NCI-H460 (cell line): ENCODE data around the gene FSTL1. TPM values are rescaled to one million over a fixed set of nuclear protein-coding genes. Genes with fewer than 3 reads are reported as not detected.
A peak's percentile ranks its signal among the peaks of the same experiment; 100 is the strongest.

Experiments used
- DNase-seq: peaks from one replicate; pipeline ENCODE4 v3.0.0-alpha.2; 2016; ENCODE audit warnings: low read depth; ENCODE audit errors: extremely low read depth
- polyA plus RNA-seq: library from polyadenylated mRNA; depleted of rRNA; stranded (reverse); fragments of >200 nt; gene quantifications from 2 replicates; pipeline ENCODE4 v1.2.3, GENCODE V29; 2014; cell fraction: nucleus; rRNA removed
- total RNA-seq: library from RNA; depleted of rRNA; stranded (reverse); fragments of >200 nt; shearing (Covaris generic); gene quantifications from 2 replicates; pipeline ENCODE4 v1.2.3, GENCODE V29; 2014; rRNA removed

FSTL1 gene
- 88.9 and 101 TPM in 2 replicates for total RNA-seq
- polyA plus RNA-seq, result 91.1 and 97.7 TPM in 2 replicates

- DNase-seq, result no peak
Measured at GRCh38 chr3:120450600-120451271, at the start of gene FSTL1. Gene FSTL1, minus strand, starts transcription at chr3:120450992. Its CDS starts 246 bp downstream, at chr3:120450746.

GRCh38 chr3:120498556-120499346, 48.0 kb upstream of the FSTL1 start:
- DNase-seq, result peak; percentile 55

DNA sequence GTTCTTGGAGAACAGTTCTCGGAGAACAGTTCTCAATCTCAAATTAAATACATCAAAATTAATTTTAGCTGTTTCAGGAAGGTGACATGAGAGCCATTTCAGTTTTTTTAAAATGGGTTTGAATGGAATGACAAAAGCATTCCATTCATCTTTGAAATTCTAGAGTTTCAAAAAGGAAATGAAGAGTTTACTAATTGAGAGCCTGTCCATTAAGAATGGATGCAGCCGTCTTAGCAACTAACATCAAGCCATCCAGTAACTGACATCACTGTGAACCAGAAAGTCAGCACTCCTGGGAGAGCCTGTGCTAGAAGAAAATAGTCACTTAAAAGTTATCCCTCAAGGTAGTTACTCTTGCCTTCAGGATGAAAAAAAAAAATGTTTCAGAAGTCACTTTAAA, 47.0 kb upstream of the FSTL1 start:
- no peak for DNase-seq

DNA sequence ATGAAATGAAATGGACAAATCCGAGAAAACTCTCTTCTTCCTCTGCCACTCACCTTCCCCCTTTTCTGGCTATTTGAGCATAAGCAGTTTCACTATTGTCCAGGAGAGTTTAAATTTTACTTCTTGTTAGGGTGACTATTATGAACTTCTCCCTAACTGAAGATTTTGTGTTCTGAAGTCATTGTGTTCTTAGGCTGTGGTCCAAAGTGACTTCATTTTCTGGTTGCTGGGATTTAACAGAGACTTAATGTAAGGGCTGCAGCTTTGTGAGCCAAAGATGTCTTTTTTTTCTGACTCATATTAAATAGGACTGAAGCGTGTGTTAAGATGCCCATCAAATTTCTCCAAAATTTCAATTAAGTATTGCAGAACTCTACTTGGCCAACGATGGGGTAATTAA, 46.5 kb upstream of the FSTL1 start:
- DNase-seq, result peak; percentile 28

DNA sequence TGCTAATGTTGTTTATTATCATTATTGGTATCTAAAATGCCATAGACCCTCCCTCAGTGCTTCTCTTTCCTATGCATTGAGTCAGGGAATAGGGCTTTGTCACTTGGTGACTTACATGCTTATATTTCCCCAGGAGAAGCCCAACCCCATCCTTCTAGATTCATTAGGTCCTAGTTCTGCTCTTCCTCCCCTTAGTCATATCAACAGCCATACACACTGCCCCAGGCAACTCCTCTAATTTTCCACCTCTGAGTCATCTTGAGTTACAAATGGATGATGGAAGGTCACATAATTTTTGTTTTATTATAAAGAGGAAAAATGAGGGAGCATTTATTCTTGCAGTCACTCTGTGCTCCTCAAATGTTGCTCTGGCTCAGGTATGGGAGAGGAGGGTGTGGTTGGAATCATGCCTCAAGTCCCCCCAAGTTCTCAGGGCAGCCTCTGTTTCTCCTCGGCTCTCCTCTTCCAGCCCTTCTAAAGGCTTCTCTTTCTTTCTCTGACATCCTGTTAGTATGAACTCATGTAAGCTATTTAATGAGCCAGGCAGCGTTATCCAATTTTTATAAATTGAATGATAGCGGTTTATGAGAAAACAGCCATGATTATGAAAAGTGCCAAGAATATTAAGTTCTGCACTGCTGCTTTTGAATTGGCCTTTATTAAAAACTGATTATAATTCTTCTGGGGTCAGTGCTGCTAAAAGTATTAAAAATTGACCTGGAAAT, 45.6 kb upstream of the FSTL1 start:
- no peak for DNase-seq

- no peak for DNase-seq
Measured at GRCh38 chr3:120495809-120496208, 45.0 kb upstream of the FSTL1 start.

DNA sequence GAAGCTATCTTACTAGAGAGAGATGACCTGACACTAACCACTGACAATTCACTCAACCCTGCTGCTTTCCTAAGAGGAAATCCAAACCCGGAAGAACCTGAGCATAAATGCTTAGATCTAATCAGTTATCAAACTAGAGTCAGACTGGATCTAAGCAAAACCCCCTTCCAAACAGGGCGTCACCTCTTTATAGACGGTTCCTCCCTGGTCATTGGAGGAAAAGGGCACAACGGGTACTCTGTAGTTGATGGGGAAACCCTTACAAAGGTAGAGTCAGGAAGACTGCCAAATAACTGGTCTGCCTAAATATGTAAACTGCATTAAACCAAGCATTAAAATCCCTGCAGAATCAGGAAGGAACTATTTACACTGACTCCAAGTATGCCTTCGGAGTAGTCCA, 41.3 kb upstream of the FSTL1 start:
- no peak for DNase-seq

- DNase-seq, result no peak
Measured at GRCh38 chr3:120489421-120489820, 38.6 kb upstream of the FSTL1 start.

GRCh38 chr3:120488296-120488695, 37.5 kb upstream of the FSTL1 start:
- no peak for DNase-seq

DNA sequence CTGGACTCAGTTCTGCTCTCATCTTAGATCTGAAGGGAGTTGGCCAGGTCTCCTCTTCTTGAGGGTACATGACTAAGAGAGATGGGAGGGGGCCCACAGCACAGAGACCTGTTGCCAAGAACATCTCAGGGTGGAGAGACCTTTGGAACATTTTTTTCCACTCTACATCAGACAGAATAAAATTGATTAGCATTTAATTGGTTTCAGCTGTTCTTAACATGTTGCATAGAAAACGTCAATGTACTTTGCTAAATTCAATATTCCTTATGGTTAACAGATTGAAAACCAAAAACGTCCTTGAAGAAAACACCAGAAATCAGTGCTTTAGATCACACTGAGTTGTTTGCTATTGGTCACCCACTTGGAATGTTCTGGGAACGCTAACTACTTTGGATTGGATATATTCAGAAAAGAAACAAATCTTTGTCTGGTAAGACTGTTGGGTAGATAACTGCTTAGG, 36.4 kb upstream of the FSTL1 start:
- DNase-seq, result no peak

DNA sequence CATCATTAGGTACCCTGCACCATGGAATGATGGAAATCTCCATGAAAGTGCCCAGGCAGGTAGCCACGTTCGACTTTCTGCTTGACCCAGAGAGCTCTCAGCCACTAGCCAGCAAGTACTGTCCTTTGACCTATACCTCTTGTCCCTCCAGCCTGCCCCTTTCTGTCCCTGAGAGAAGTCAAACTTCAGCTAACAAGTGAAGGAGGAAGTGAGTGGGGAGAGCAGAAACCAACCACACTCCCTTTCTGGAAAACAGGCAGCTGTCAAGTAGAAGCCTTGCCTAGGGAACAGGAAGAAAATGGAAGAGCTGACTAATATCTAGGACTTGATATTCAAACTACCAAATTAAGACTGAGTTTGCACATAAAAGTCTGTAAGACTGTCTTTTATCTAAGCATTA, 30.3 kb upstream of the FSTL1 start:
- no peak for DNase-seq

GRCh38 chr3:120477781-120478180, 27.0 kb upstream of the FSTL1 start:
- no peak for DNase-seq

GRCh38 chr3:120475722-120476377, 25.1 kb upstream of the FSTL1 start:
- DNase-seq, result no peak

DNA sequence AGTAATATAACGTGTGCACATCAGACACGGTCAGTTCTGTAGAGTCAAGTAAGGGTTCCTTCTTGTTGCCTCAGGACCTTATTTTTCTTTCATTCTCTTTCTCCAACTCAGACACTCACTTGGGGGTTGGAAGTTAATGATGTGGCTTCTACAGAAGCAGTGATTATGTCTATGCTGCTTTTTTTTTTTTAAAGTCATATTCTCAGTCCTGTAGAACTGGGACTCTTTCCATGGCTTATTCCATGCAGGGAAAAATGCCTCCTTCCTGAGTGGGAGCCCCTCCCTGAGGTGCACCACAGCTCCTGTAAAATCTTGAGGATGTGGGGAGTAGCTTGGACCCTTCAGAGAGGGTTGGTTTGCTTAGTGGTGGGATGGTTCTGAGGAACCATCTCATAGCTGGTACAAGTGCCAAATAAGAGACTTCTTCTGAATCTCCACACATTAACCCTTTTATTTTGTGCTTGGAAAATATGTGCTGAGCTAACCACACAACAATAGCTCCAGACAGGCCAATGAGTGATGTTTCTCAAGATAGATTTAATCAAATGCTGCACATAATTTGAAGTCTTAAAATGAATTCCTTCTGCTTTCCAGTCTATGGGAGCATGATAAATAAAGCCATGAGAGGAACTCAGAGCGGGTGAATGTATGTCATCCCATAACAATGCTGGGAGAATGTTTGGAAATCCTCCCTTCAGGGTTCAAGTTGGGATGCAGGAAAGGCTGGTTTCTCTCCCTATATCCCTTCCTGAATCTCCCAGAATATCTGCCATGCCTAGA, 23.3 kb upstream of the FSTL1 start:
- DNase-seq, result no peak

DNA sequence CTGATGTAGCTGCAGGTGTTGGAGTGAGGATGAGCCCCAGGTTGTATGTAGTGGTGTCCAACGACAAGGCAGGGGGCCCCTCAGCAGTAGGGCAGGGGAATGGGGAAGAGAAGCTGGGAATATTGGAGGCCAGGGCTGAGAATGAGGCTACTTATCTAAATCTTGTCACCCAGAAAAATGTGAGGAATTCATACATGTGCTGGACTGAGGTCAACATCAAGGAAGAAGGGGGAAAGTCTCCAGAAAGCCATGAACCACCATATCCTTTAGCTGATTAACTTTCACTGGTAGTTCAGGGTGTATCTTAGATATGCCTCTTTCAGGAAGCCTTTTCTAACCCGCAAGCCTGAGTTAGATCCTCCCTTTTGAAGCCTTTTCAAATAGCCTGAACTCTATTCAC, 22.6 kb upstream of the FSTL1 start:
- DNase-seq, result no peak

DNA sequence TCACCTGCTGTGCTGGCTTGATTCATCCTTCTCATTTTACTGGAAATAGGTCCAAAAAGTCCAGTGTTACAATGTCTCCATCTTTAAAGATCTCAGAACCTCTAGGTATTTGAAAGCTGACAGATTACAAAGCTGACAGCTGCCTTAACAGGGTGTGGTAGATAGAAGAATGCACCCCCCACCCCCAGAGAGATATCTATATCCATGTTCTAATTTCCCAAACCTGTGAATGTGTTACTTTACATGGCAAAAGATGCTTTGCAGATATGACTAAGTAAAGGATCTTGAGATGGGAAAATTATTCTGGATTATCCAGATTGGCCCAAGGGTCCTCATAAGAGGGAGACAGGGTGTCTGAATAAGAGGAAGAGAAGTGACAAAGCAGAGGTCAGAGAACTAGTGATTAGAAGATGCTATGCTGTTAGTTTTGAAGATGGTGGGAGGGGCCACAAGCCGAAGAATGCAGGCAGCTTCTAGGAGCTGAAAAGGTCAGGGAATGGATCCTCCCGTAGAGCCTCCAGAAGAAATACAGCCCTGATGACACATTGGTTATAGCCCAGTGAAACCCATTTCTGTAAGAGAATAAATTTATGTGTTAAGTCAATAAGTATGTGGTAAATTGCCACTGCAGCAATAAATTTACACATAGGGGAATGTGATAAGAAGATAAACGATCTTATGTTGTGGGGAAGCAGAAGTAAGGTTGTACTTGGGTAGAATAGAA, 21.5 kb upstream of the FSTL1 start:
- DNase-seq, result no peak

DNA sequence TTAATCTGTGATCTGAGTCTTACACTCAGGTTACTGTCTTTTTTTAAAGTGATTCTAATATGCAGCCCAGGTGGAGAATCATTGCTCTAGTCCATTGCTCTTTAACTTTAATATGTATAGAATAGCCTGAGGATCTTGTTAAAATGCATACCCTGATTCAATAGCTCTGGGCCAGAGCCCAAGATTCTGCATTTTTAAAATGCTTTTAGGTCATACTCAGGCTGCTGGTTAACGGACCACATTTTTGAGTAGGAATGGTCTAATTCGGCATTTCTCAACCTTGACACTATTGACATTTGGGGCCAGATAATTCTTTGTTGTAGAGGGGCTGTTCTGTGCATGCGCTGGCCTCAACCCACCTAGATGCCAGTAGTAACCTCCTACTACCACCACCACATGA, 20.9 kb upstream of the FSTL1 start:
- DNase-seq, result no peak

GRCh38 chr3:120470870-120471269, 20.1 kb upstream of the FSTL1 start:
- DNase-seq, result no peak

DNA sequence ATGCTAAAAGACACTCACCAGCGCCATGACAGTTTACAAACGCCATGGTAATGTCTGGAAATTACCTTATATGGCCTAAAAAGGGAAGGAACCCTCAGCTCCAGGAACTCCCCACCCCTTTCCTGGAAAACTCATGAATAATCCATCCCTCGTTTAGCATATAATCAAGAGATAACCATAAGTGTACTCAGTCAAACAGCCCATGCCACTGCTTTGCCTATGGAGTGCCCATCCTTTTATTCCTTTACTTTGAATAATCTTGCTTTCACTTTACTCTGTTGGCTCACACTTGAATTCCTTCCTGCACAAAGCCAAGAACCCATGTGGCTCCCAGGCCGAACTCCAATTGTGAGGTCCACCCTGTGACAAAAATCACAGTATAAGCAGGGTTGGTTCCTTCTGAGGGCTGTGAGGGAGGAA, 19.1 kb upstream of the FSTL1 start:
- DNase-seq, result no peak
